Fibroblast of skin of right biceps (primary cell): Measurements from ENCODE around the gene RNF217.
"Not testable (repeated sequence)": the region's sequence is repeated elsewhere in the genome, so short reads cannot be mapped to it uniquely, and the experiment has no call there.

Experiments
- DNase-seq: peaks from one replicate; pipeline ENCODE4 v3.0.0-alpha.2; 2013

The RNF217 gene

DNA sequence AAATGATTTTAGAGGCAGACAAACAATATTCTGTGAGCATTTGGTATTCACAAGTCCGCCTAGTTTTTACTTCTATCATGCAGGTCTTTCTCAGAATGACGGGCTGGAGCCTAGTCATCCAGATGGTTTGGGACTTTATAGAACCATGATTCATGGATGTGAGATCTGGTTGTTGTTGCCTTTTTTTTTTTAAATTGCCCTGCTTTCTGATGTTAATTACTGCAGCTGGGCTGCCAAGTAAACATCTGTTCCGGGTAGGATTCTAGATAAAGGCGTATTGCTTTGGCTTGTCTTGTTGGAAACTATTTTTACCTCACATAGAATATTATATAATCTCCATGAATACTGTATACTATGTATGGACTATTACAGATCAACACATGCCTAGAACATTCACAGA is 58.1 kb downstream of the RNF217 start:
- DNase-seq, result no peak

DNA sequence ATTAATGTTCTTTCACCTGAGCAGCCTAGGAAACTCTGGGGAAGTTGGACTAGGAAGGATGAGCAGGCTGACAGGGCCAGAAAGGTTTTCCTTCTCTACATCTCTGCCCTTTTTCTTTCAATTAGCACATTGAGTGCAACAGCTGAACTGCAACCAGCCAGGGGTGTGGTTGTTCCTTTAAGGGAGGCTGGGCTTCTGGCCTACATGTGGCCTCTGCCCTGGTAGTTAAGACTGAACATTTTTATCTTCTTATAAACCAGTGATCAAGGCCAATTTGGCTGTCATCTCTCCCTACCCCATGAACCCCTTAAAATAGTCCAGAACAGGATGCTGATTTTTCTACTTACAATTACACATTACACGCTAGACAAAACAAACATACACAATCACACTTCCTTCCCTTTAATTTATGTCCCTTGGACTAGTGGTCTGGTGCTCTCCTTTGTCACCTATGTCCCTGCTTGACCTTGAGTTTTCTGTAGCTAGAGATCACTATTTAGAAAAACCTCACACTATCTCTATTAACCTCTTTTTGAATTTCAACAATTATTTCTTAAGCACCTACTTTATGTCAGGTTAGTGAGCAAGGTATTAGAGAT is 60.3 kb downstream of the RNF217 start:
- DNase-seq, result no peak

DNA sequence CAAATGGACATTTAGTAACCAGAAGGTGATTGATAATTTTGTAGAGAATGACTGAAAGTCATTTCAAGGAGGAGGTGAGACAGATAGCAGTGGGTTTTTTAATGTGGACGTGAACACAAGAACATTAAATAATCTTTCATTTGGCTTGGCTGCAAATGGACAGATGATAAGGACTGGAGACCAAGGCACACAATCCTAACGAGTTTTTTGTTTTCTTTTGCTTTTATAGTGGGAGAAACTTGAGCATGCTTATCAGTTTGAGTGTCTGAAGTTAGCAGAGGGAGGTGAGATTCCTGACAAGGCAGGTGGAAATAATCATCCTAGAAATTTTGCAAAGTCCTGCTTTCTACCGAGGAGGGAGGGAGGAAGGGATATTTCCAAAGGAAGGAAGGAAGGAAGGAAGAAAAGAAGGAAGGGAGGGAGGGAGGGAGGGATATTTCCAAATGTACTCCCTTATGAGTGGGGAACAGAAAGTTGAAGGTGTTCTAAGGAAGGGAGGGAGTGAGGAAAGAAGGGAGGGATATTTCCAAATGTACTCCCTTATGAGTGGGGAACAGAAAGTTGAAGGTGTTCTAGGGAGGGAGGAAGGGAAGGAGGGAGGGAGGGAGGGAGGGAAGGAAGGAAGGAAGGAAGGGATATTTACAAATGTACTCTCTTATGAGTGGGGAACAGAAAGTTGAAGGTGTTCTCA is 63.1 kb downstream of the RNF217 start:
- DNase-seq, result no peak

DNA sequence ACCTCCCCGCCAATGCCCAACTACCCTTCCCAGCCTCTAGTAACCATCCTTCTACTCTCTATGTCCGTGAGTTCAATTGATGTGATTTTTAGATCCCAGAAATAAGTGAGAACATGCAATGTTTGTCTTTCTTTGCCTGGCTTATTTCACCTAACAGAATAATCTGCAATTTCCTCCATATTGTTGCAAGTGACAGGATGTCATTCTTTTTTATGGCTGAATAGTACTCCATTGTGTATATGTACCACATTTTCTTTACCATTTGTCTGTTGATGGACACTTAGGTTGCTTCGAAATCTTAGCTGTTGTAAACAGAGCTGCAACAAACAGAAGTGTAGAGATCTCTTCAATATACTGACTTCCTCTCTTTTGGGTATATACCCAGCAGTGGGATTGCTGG is 65.0 kb downstream of the RNF217 start:
- DNase-seq, result no peak

DNA sequence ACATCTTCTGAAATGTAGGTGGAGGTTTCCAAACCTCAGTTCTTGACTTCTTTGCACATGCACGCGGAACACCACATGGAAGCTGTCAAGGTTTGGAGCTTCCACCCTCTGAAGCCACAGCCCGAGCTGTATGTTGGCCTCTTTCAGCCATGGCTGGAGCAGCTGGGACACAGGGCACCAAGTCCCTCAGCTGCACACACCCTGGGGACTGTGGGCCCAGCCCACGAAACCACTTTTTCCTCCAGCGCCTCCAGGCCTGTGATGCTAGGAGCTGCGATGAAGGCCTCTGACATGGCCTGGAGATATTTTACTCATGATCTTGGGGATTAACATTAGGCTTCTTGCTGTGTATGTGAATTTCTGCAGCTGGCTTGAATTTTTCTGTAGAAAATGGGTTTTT is 68.7 kb downstream of the RNF217 start:
- DNase-seq, result no peak

DNA sequence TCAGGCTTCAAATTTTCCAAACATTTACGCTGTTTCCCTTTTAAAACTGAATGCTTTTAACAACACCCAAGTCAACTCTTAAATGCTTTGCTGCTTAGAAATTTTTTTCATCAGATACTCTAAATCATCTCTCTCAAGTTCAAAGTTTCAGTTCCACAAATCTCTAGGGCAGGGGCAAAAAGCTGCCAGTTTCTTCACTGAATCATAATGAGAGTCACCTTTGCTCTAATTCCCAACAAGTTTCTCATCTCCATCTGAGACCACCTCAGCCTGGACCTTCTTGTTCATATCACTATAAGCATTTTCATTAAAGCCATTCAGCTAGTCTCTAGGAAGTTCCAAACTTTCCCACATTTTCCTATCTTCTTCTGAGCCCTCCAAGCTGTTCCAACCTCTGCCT is 69.1 kb downstream of the RNF217 start:
- no peak for DNase-seq

DNA sequence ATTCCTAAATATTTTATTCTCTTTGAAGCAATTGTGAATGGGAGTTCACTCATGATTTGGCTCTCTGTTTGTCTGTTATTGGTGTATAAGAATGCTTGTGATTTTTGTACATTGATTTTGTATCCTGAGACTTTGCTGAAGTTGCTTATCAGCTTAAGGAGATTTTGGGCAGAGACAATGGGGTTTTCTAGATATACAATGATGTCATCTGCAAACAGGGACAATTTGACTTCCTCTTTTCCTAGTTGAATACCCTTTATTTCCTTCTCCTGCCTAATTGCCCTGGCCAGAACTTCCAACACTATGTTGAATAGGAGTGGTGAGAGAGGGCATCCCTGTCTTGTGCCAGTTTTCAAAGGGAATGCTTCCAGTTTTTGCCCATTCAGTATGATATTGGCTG is 72.7 kb downstream of the RNF217 start:
- not testable (repeated sequence) for DNase-seq

DNA sequence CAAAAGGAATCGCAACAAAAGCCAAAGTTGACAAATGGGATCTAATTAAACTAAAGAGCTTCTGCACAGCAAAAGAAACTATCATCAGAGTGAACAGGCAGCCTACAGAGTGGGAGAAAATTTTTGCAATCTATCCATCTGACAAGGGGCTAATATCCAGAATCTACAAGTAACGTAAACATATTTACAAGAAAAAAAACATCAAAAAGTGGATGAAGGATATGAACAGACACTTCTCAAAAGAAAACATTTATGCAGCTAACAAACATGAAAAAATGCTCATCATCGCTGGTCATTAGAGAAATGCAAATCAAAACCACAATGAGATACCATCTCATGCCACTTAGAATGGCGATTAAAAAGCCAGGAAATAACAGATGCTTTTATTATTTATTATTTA is 74.2 kb downstream of the RNF217 start:
- not testable (repeated sequence) for DNase-seq

DNA sequence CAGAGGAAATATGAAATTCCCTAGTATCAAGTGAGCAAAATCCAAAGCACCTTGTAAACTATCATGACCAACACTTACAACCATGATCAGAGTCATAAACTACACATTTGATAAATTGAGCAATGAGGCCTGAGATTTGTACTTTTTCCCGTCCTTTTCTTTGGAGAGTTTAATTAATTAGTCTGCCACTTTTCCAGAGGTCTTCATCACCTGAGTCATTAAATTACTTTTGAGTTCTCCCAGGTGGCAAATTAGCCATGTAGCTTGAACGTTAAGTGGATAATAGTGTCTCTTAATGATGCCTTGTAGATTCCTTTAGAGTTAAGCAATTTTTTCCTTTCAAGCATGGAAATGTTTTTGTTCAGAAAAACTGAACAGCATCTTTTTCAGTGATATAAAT is 75.6 kb downstream of the RNF217 start:
- DNase-seq, result no peak

DNA sequence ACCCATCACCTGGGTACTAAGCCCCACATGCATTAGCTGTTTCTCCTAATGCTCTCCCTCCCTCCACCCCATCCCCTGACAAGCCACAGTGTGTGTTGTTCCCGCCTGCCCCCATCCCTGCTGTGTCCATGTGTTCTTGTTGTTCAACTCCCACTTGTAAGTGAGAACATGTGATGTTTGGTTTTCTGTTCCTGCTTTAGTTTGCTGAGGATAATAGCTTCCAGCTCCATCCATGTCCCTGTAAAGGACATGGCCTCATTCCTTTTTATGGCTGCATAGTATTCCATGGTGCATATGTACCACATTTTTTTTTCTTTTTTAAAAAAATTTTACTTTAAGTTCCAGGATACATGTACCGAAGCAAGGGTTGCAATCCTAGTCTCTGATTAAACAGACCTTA is 76.7 kb downstream of the RNF217 start:
- no peak for DNase-seq

DNA sequence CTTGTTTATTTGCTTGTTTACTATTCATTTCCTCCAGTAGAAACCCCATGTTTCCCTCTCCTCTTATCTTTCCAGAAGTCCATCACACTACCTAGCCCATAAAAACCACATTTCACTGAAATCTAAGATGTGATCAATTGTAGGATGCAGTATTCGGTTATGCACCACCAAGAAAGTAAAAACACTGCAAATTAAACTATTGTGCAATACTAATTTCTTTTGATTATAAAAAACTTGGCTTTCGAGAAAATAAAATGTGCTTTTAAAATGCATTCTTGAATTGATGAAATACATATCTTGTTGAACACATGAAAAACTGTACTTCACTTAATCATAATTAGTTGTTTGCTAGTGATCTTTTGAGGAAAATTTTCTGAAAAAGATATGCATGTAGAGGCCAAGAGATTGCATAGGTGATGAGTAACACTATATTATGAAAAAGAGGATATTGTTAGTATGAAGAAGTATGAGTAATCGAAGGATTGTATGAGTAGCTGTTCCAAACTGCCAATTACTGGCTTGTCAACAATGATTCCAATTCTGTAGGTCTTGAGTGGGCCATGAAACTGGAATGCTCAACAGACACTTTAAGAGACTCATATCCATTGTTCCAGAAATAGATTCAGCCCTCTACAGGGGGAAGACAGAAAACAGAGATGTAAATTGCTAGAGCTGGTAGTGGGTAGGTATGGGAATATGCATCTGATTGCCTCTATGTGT is 79.7 kb downstream of the RNF217 start:
- DNase-seq, result peak; percentile 83

DNA sequence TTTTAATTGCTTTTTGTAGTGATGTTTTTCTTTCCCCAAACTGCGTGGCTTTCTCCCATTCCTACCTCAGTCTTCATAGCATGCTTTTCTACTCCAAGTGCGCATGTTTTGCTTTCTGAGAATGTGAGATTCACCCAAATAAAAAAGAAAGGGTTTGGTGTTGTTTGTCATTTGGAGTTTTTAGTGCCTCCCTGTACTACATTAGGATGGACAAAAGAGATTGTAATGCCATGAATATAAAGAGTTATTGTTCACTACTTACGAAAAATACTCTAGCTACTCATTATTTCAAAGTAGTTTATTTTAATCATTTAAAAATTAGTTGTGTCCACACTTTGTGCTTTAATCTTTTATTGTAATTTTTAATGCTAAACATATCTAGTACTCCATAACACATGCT is 81.8 kb downstream of the RNF217 start:
- DNase-seq, result no peak

DNA sequence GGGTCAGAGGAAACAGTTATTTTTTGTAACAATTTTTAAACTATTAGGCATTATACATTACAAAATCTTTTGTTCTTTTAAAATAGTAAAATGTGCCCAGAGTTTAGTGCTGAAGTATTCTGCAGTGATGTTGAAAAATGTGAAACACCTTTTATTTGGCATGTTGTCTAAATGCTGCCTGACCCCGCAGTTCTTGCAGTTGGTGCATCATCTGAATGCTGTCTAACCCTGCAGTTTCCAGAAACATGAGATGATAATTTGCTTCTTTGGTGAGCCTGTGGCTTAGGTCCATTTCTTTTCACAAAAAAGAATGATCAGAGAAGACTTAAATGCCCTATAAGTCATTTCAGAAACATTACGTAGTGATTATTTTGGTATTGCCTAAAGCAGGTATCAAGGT is 82.4 kb downstream of the RNF217 start:
- no peak for DNase-seq

DNA sequence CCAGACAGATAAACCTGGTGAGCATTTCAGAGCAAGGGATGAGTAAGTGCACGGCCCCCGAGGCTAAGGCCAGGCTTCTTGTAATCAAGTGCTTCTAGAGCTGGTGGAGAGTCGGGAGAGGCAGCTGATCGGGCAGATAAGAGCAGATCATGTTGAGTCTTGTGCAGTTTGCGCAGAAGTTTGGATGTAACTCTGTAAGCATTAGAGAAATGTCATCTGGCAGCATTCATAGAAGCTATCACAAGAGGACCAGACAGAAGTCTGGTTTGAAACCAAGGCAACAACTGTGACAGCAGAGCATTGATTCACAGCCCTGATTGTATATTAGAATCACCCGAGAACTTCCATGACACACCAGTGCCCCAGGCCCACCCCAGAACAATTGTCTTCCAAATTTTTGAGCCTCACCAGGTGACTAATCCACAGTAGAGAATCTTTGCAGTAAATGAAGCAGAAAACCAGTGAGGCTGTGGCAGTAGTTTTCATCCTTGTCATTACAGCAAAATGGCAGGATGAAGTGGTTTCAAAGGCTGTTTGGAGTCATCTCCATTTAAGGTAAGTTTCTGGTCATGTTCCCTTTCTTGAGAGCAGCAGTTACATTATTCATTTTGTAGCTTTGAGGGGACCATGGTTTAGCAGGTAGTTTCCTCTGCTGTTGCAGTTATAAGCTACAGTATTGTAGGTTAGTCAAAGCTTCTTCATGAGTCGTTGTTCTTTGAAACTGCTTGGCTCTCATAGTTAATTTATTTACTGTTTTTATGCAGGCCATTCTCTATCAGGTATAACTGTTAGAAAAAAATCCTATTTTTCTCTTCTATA is 84.1 kb downstream of the RNF217 start:
- DNase-seq, result no peak

DNA sequence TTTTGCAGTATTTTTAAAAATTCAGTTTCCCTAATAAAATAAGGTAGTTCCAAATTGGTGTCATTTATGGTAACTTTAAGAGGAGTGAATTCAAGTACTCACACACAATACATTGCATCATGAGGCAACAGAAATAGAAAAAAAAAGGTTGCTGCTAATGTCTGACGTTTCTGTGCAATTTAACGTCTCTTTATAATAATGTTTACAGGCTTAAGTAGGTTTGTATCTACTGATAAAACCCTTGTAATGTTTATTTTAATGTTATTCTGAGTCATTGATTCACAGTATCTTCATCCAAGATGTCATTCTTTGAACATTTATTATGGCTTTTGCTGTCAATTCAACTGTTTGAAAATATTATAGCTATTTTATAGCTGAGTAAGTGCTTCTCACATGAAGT is 86.0 kb downstream of the RNF217 start:
- no peak for DNase-seq

DNA sequence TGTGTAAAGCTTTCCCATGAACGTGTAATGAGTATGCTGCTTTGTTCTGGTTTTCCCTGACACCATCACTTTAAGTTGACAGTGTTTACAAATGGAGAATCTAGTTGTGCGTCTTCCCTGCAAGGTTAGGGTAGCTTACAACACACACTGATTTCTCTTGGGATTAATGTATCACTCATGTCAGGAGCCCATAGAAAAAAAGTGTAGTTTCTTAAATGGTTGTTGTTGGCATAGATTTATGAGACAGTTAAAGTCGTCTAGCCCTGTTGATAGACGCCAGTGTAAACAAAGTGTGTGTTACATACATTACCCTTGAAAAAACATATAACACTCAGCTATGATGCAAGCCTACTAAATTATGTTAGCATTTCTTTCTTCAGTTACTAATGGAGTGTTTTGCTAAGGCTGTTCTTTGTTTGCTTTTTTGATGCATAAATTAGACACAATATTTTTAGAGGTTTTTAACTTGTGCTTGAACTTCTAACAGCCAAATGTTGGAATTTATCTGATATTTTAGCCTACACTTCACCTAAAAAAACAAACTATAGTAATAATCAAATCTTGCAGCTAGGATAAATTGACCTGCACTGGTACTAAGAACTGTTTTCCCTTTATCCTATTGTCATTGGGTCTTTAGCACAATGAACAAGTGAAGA is 88.6 kb downstream of the RNF217 start:
- DNase-seq, result peak; percentile 26

DNA sequence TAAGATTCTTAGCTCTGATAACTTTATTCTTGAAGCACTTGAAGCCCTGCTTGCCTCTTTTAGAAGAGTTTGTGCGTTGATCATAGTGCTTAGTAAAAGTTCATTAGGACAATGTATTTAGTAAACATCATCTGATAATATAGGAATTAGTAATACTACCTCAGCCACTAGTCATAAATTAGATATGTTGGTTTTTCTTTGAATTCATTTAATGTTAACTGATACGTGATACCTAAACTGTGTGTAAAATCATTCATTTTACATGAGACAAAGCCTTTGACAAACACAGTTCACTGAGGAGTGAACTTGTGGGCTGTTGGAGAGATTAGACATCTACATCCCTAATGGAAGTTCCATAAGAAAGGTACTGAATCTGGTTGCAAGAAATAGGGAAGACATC is 91.6 kb downstream of the RNF217 start:
- no peak for DNase-seq

DNA sequence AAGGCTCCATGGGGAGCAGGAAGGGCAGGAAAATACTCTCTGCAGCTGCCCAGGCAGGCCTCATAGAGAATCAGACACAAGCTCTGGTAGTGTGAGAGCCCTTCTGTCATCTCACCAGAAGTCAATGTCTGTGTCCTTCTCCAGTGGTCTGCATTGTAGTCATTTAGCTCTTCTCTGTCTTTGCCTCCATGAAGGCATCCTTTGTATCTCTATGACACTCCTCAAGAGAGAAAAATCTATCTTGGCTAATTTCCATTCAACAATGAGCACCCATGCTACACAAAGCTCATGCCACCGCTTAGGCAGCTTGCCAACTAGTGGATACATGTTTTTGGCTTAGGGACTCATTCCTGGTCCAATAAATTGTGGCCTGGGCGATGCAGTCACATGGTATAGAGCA is 92.1 kb downstream of the RNF217 start:
- no peak for DNase-seq

DNA sequence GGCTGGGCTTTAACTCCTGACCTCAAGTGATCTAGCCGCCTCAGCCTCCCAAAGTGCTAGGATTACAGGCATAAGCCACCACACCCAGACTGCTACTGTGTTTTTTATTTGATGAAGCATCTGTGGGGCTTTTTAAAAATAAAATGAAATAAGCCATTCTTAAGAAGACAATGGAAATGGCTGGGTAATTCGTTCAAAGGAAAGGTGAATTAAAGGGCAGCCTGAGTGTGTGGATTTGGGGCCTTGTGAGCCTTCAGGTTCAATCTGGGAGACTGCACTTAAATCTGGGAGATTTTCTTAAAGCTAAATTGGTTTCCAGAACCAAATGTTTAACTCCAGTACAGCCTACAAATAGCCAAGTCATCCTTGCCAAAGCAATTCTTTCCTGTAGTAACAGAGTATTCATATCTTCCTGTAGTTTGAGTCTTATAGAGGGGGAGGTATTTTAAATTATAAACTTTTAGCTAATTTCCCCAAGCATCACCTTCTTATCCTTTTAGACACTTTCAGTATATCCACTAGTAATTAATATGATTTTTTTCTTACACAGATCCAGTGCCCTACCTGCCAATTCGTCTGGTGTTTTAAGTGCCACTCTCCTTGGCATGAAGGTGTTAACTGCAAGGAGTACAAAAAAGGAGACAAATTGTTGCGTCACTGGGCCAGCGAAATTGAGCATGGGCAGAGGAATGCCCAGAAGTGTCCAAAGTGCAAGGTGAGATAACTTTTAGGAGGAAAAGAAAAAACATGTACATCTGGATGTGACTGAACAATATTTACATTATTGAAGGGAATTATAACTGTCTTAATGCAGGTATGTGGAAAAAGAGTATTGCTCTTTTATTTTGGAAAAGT is 95.4 kb downstream of the RNF217 start:
- DNase-seq, result no peak

DNA sequence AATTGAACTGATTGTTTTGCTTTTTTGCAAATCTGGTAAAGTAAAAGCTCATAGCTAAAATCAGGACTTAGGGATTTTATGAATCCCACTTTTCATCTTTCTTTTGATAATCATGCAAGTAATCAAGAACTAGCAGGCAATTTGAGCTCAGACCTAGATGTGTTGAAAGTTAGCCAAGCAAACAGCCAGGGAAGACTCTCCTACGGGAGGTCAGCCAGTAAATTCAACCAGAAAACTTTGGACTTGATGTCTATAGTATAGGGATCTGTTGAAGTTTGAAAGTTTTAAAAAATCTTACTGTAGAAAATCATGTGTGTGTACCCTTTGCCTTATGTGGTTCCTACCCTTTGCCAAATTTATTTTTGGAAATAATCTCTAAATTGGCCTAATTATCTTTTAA is 96.3 kb downstream of the RNF217 start:
- no peak for DNase-seq

DNA sequence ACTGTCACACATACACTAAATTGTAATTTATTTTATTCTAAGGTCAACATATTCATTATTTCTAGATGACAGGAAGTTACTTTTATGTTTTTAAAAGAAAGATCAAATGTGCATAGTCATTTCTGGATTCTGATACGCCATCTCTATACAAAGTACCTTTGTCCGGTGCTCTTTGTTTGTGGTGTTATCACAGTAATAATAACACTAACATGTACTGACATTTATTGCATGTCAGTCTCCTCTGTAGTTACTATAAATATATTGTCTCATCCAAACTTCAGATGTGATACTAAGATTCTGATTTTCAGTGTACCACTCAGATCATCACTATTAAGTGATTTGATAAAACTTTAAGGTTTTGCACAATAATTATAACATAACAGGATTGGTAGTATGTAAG is 101.1 kb downstream of the RNF217 start:
- no peak for DNase-seq

DNA sequence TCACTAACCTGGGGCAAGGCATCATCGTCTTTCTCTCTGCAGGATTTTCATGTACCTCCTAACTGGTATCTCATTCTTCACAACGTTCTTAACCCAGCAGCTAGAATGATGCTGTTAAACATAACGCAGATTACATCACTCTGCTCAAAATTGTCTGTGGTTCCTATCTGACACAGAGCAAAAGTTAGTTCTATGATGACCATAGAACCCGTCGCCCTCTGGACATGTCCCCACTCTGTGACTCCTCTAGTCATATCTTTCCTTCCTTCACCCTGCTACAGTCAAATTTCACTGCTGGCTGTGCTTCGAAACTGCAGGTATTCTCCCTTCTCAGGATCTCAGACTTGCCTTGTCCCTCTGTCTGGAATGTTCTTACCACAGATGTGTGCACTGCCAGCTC is 103.9 kb downstream of the RNF217 start:
- no peak for DNase-seq
